ENCODE measurements around the gene LPO.

The LPO gene

DNA sequence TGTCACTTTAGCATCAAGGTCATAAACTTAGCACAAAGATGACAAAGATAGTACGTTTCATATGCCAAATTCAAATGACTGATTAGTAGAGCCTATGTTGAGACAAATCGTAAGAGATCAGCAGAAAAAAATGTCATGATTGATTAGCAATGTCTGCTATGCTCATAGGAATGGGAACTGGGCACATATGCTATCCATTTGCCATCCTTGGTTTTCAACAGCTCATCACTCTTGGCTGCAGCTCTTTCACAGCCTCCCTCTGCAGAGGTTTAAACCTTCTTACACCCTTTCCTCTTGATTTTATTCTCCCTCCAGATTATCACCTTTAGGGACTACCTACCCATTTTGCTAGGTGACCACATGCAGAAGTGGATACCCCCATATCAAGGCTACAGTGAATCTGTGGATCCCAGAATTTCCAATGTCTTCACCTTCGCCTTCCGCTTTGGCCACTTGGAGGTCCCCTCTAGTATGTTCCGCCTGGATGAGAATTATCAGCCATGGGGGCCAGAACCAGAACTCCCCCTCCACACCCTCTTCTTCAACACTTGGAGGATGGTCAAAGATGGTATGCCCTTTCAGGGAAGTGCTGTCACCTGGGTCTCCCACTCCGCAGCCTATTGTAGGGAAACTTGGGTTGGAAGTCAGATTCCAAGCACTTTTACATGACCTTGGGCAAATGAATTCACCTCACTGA is 26.2 kb downstream of the LPO start:
- DNase-seq (ENCODE audit: low spot score): no peak

DNA sequence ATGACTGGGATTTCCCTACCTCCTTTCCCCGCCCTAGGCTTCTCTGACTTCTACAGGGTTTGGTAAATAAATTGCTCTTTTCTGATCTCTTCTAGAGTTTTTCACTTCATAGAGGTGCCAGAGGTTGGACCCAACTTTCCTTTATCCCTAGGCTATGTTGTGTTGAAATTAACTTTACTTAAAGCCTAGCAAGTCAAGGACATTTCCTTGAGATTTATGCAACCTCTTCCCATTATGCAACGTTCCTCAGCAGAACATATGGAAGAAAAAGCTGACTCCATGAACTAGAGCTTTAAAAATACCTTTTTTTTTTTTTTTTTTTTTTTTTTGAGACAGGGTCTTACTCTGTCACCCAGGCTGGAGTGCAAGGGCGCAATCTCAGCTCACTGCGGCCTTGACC is 26.9 kb downstream of the LPO start:
- no peak for DNase-seq (ENCODE audit: low spot score)

DNA sequence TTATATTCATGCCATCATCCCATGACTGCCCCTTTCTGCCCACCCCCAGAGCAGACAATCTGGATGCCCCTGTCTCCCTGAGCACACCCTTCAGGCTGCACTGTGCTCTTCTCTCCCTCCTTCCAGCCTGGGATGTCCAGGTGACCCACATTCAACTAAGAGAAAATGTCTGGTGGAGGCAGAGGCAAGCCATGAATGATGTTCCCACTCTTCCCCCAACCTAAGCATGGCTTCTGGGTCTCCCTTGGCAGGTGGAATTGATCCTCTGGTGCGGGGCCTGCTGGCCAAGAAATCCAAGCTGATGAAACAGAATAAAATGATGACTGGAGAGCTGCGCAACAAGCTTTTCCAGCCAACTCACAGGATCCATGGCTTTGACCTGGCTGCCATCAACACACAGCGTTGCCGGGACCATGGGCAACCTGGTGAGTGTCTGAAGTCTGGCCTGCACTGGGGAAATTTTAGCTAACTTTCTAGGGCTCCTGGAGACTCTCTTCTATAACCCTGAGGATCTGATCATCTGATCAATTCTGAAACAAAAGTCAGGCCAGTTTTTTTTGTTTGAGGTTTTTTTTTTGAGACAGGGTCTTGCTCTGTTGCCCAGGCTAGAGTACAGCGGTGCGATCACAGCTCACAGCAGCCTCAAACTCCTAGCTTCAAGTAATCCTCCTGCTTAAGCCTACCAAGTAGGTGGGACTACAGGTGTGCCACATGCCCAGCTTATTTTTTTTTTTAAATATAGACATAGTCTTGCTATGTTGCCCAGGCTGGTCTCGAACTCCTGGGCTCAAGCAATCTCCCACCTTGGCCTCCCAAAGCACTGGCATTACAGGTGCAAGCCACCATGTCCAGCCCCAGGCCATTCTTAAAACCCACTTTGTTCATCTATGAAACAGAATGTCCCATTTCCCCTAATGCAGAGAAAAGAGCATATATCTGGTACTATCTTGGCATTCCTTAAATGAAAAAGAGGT is 27.8 kb downstream of the LPO start:
- DNase-seq (ENCODE audit: low spot score): no peak

GRCh38 chr17:58267347-58268324 is 29.3 kb downstream of the LPO start:
- no peak for DNase-seq (ENCODE audit: low spot score)

DNA sequence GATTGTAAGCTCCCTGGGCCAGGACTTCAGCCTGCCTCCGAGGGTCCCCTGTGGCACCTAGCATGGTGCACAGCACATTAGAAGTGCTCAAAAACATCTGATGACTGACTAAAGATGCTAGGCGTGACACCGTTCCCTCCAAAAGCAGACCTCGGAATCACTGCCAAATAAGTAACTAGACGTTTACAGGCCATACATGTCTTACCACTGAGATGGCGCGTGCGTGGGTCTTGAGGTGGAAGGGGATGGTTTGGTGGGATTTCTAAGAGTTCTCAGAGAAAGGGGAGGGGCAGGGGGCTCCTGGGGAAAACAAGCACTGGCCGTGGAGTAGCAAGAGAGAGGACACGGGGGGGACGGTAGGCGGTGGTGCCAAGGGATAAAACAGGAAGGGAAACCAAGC is 29.9 kb downstream of the LPO start:
- no peak for DNase-seq (ENCODE audit: low spot score)

DNA sequence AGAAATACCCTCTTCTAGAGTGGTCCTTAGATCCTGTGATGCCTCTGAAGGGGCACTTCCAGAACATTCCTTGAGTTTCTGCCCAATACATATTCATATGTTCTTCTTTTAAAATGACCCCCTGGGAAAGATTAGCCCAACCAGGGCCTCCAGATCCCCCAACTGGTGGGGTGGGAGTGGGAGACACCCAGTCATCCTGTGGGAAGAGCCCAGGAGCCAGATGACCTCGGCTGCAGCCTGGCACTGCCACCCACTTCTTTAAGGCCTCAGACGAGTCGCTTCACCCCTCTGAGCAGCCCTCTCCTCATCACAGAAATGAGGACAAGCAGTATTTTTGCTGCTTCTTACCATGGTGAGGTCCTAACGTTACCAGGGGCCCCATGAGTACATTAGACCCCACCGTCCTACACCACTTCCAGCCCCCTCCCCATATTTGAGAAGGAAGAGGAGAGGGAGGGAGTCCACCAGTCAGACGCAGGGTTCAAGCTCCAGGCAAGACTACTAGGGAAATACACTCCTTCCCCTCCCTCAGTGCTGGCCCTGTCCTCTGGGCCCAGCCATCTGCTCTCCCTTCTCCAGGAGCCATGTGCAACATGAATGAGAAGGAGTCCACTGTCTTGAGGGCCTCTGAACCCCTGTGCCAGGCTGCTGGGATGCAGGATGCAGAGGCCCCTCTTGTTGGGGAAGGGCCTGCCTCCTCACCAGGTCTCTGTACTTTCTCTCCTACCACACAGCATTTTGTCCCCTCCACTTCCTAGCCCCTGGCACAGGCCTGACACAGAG is 30.6 kb downstream of the LPO start:
- no peak for DNase-seq (ENCODE audit: low spot score)

DNA sequence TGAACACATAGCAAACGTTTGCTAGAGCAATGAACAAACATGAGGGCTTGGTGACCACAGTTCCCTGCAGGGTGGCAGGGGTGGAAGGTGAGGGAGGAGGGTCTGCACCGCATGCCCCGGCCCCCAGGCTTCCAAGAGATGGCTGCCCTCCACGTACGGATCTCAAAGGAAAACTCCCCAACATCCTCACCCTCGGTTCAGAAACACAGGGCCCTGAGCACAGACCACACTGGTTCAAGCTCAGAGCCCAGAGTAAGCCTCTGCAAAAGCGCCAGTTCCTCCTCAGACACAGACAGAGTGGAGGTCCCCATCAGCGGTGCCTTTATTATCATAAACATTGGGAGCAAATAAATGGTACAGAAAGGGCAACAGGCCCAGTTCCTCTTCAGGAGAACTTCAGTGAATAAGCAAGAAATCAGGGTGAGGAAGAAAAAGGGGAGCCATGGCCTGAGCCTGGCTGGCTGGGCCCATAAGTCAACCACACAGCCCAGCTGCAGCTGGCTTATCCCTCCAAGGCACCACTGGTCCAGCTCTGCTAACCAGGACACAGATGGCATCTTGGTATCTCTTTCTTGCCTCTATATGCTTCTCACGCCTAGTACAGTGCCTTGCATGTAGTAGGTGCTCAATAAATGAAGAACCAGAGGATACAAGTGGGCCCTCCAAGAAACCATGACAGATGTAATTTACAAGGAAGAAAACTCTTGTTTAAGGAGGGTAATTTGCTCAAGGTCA is 31.3 kb downstream of the LPO start:
- no peak for DNase-seq (ENCODE audit: low spot score)

DNA sequence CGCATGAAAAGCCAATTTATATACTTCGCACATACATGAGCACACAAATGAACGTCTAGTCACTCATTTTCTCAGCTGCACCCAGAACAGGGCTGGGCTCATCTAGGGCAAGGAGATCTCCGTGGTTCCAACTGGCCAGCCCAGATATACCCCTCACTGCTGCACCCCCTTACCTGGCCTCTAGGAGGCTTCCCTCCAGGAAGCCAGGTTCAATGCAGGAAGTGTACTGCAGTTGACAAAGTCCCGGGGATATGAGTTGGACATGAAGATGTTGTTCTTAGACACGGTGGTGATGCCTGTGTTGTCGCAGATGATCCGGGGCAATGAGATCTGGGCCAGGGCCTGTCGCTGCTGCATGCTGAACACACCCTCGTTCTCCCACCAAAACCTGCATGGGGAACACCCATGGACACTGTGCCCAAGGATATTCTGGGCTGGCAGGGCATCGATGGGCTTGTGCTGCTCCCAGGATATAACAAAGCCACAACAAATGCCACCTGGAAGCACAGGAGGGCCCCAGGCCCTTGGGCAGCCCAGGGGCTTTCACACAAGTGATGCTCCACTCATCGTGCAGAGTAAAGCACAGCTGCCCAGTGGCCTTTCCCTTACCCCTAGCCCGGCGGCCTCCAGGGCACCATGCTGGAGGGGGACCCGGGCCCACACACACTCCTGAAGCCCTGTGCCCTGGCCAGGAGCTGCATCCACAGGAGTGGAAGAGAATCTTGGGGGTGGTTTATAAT is 32.3 kb downstream of the LPO start:
- DNase-seq (ENCODE audit: low spot score): no peak

GRCh38 chr17:58271216-58271931 is 33.0 kb downstream of the LPO start:
- no peak for DNase-seq (ENCODE audit: low spot score)

DNA sequence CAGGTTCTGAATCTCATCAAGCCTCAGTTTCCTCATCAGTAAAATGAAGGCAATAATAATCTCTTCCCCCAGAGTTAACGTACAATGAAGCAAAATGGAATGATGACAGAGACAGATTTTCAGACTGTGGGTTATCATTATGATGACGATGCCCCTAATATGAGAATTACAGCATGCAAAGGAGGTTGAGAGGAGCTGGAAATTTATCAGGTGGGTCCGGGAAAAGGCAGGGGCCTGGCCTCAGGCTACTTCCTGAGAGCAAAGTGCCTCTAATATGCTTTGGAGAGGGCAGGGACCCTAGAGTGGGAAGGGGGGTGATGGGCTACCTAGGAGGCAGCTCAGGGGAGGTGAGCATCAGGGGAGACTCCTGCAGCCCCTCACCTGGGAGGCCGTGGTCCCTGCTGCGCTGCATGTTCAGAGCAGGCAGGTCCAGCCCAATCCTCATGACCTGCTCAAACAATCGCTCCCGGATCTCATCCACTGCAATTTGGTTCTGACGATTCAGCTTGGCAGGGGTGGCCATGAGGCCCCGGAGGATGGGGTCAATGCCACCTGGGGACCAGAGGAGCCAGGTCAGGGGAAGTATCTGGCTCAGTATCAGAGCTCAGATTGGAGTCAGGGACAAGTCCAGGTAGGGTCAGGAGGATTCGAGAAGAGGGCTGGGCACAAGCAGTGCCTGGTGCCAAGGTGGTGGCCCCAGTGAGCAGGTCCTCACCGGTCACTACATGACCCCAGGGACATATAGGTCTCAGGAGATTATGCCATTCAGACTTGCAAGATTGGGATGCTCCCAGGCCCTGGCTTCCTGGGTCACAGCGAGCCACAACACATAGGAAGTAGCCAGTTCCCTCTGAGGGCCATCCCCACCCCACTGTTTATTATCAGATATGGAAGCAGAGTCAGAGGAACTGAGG is 34.2 kb downstream of the LPO start:
- no peak for DNase-seq (ENCODE audit: low spot score)

GRCh38 chr17:58273453-58274104 is 35.2 kb downstream of the LPO start:
- no peak for DNase-seq (ENCODE audit: low spot score)

DNA sequence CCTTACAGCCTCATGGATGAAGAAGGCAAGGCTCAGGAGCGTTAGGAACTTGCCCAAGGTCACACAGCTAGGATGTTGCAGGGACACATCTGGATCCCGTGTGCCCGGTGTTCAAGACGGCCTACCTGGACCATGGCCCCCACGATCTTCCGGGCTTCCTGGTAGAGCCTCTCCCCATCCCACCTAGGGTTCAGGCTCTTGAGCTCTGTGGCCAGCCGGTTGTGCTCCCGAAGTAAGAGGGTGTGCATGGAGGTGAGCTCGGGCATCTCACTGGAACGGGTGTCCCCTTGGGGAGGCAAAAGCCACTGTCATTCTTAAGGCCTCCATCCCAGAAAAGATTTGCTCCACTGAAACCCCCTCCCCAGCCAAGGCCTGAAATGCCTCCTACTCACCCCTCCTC is 37.0 kb downstream of the LPO start:
- no peak for DNase-seq (ENCODE audit: low spot score)

GRCh38 chr17:58276423-58276822 is 38.0 kb downstream of the LPO start:
- DNase-seq (ENCODE audit: low spot score): no peak

- peak; percentile 41 for DNase-seq (ENCODE audit: low spot score)
Observed at GRCh38 chr17:58277107-58277801, 38.9 kb downstream of the LPO start.

- no peak for DNase-seq (ENCODE audit: low spot score)
Observed at GRCh38 chr17:58277802-58278595, 39.6 kb downstream of the LPO start.

- no peak for DNase-seq (ENCODE audit: low spot score)
Observed at GRCh38 chr17:58278661-58279015, 40.3 kb downstream of the LPO start.

All from germinal center (tissue), 1 donor.